ENCODE results near the gene GNE. TPM values are rescaled to one million over a fixed set of nuclear protein-coding genes. Genes with fewer than 3 reads are reported as not detected.

GNE gene
- total and polyA plus RNA-seq, 2 of the 8 experiments (the other 6 are each of a cell fraction or from before 2014, with no cell fraction given), result 5.1 to 11.1 TPM

- TF ChIP-seq CHD7 (IDR thresholded peaks at IDR 0.05; ENCODE audit: insufficient replicate concordance, low read length), result no peak
Observed at GRCh38 chr9:36191290-36191645, 67.0 kb downstream of the GNE start (continued).

Measured in H1 (cell line).